ENCODE results near the gene NTRK3.
"Not testable (repeated sequence)": the region's sequence is repeated elsewhere in the genome, so short reads cannot be mapped to it uniquely, and the experiment has no call there.

Gene NTRK3

GRCh38 chr15:87863152-87863551 lies 393.4 kb downstream of the NTRK3 start:
- DNase-seq = no peak

- DNase-seq = no peak
These were observed 395.8 kb downstream of the NTRK3 start for GRCh38 chr15:87860743-87861142.

- no peak for DNase-seq
These were observed 397.9 kb downstream of the NTRK3 start for GRCh38 chr15:87858651-87859050.

- no peak for DNase-seq
These were observed 405.0 kb downstream of the NTRK3 start for GRCh38 chr15:87851497-87851896.

- DNase-seq = no peak
These were observed 405.6 kb downstream of the NTRK3 start for GRCh38 chr15:87850916-87851315.

GRCh38 chr15:87849181-87849580 lies 407.4 kb downstream of the NTRK3 start:
- no peak for DNase-seq

- no peak for DNase-seq
These were observed 408.5 kb downstream of the NTRK3 start for GRCh38 chr15:87848012-87848411.

GRCh38 chr15:87846746-87847145 lies 409.8 kb downstream of the NTRK3 start:
- DNase-seq = no peak

GRCh38 chr15:87843312-87843711 lies 413.2 kb downstream of the NTRK3 start:
- no peak for DNase-seq

GRCh38 chr15:87841426-87841998 lies 415.0 kb downstream of the NTRK3 start:
- no peak for DNase-seq

- DNase-seq = not testable (repeated sequence)
These were observed 420.7 kb downstream of the NTRK3 start for GRCh38 chr15:87835830-87836229.

- not testable (repeated sequence) for DNase-seq
These were observed 423.2 kb downstream of the NTRK3 start for GRCh38 chr15:87833333-87833732.

GRCh38 chr15:87829332-87830050 lies 427.0 kb downstream of the NTRK3 start:
- no peak for DNase-seq

GRCh38 chr15:87828608-87829007 lies 427.9 kb downstream of the NTRK3 start:
- DNase-seq = no peak

GRCh38 chr15:87827131-87827530 lies 429.4 kb downstream of the NTRK3 start:
- DNase-seq = no peak

GRCh38 chr15:87826119-87826747 lies 430.3 kb downstream of the NTRK3 start:
- no peak for DNase-seq

- DNase-seq = no peak
These were observed 437.8 kb downstream of the NTRK3 start for GRCh38 chr15:87818756-87819155.

- no peak for DNase-seq
These were observed 439.0 kb downstream of the NTRK3 start for GRCh38 chr15:87817553-87817952.

GRCh38 chr15:87816811-87817210 lies 439.7 kb downstream of the NTRK3 start:
- no peak for DNase-seq

- DNase-seq = no peak
These were observed 440.5 kb downstream of the NTRK3 start for GRCh38 chr15:87816016-87816415.
